VCaP (cell line): ENCODE data around the gene KHDC3L.

Source experiments
- H3K27ac ChIP-seq: fragments of 450-650 bp; 2 replicates; pipeline ENCODE4 v1.5.1; 2017
- CTCF ChIP-seq: fragments of 450-650 bp; conservative IDR thresholded peaks from 2 replicates; pipeline ENCODE4 v1.5.1; 2017; ENCODE audit warnings: mild to moderate bottlenecking, moderate library complexity

The KHDC3L gene

DNA sequence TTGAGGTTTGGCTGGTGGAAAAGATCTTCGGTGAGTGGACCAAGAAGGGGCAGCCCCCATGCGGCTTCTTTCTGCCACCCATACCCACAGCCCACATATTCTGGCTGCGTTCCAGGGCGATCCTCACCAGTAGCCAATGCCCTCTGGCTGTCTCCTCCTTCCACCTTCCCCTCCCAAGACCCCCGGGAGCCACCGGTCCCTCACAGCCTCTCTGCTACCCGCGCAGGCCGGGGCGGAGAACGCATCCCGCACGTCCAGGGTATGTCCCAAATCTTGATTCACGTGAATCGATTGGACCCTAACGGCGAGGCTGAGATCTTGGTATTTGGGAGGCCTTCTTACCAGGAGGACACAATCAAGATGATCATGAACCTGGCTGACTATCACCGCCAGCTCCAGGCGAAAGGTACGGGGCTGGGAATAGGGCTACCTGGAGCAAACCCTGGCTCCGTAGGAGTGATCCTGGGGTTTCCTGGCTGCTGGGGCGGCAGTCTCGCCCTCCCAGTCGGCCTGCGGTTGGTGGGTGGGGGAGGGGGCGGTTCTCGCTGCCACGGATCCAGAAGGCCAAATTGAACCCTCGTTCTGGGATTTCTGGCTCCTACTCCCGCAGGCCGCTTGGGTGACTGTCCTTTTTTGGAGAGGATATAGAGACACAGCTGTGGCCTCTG is 545 bp downstream of the KHDC3L start:
- TF ChIP-seq CTCF = no peak
- no peak overlapping the region for H3K27ac ChIP-seq

DNA sequence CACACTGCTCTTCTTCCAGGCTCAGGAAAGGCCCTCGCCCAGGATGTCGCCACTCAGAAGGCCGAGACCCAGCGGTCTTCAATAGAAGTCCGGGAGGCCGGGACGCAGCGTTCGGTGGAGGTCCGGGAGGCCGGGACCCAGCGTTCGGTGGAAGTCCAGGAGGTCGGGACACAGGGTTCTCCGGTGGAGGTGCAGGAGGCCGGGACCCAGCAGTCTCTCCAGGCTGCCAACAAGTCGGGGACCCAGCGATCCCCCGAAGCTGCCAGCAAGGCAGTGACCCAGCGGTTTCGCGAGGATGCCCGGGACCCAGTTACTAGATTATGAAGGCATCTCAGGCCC is 1.0 kb downstream of the KHDC3L start:
- H3K27ac ChIP-seq = no peak overlapping the region
- no peak for TF ChIP-seq CTCF

- no peak for TF ChIP-seq CTCF
- H3K27ac ChIP-seq = no peak overlapping the region
Observed at GRCh38 chr6:73364121-73364520, 1.7 kb downstream of the KHDC3L start.

GRCh38 chr6:73364549-73364948 is 2.1 kb downstream of the KHDC3L start:
- H3K27ac ChIP-seq = no peak overlapping the region

DNA sequence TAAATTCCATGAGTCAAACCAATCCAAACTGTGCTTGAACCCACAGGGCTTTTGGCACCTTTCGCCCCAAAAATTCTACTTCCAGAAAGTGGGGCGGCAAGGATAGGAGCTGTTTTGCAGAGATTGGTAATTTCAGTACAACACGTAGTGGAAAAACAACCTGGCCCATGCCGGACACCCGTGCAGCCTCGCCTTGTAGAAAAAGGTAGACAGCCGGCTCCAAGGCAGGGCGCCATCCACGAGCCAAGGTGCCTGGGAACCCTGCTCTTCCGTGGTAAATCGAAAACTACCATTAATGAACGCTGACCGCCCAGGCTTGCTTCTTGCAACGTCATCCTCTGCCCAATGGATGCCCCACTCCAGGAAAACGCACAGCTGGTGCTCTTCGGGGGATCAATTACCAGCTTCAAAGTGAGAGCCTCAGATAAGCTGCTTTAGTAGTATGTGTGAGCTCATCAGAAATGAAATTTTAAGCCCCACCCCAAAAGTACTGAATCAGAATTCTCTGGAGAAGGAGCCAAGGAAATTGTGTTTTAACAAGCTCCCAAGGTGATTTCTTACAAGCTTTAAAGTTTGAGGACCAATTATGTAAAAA is 5.4 kb downstream of the KHDC3L start:
- TF ChIP-seq CTCF = no peak
- H3K27ac ChIP-seq = no peak overlapping the region

More at GRCh38 chr6:73364549-73364948, 2.1 kb downstream of the KHDC3L start:
- TF ChIP-seq CTCF = no peak

DNA sequence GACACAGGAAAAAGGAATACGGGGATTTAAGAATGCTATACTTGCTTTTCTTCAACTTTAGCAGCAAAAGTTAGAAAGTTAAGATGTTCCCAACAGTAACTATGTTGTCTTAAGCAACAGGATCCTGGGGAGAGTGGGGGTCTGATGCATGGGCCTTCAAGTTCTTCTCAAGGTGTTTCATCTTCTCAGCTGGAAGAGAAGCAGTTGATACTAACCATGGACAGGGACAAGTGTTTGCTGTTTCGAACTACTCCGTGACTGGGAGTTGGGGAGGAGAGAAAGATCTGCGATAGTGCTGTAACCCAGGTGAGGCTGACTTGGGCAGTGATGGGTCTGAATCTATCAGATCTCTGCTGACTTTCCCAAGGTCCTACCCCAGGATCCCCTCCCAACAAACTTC is 6.2 kb downstream of the KHDC3L start:
- no peak for TF ChIP-seq CTCF
- no peak overlapping the region for H3K27ac ChIP-seq

DNA sequence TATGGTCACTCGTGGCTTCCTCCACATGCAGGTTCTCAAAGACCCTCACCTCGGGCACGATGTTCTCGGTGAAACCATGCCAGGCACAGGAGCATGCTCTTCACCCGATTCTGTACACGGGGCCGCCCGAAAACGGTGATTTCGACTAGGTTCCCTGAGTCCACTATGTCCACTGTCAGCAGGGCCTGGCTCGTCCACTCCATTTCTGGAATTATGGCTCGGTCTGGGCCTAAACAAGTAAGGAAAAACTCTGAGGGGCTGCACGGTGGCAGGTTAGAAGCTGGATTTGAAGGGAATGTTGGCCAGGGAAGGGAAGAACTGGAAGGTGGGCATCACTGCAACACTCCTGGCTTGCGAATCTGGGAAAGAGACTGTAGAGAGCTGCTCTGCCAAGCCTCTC is 6.7 kb downstream of the KHDC3L start:
- H3K27ac ChIP-seq = no peak overlapping the region
- TF ChIP-seq CTCF = no peak
